ENCODE data around the gene CST5.
"Not testable (repeated sequence)": the region's sequence is repeated elsewhere in the genome, so short reads cannot be mapped to it uniquely, and the experiment has no call there.

CST5 gene

DNA sequence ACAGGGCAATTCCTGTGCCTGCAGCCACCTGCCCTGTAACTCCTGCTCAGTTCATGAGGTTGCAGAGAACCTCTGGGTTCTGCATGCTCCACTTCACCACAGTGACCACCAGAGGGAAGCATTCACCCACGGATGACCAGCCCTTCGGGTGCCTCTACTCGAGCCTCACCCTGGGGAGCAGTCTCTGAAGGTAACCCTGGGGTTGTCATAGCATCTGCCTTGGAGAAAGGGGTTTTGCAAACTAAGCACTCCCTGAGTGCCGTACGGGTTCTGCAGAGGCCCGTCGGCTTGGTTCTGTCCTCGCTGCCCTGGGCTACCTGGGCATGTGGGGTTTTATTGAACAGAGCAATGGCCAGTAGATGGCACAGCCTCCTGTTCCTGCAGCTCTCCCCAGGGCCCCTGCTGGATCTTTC is 10.2 kb upstream of the CST5 start:
- DNase-seq (ENCODE audit: low read depth) = peak; percentile 24

DNA sequence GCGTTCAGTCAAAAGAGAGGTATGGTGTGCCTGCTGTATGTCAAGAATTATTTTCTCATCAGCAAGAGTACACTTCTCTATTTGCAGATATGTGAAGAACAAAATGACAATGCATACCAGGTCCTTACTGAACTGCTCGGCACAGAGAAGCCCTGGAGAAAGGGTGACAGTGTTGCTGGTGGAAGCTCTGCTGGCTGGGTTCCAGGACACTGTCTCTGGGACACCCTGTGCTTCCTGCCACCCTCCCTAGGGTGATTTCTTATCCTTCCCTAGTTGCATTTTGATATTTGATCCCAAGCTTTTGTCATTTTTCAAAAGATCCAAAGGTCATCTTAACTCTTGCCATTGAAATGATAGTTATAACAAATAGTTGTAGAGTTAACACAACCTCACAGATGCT is 8.3 kb upstream of the CST5 start:
- no peak for DNase-seq (ENCODE audit: low read depth)

DNA sequence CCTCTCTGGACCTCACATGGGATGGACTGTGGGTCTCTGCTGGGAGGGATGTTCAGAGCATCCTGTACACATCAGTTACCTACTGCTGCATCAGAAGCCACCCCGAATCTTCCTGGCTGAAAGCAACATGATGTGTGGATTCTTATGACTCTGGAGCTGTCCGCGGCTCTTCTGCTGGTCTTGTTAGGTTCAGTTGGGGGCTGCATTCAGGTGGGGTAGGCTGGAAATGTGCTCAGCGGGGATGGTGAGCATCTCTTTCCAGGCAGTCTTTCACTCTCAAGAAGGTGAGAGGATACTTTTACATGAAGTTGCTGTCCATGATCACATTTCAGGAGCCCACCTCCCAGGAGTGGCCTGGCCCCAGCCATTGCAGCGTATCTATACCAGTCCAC is 5.2 kb upstream of the CST5 start:
- no peak for DNase-seq (ENCODE audit: low read depth)

DNA sequence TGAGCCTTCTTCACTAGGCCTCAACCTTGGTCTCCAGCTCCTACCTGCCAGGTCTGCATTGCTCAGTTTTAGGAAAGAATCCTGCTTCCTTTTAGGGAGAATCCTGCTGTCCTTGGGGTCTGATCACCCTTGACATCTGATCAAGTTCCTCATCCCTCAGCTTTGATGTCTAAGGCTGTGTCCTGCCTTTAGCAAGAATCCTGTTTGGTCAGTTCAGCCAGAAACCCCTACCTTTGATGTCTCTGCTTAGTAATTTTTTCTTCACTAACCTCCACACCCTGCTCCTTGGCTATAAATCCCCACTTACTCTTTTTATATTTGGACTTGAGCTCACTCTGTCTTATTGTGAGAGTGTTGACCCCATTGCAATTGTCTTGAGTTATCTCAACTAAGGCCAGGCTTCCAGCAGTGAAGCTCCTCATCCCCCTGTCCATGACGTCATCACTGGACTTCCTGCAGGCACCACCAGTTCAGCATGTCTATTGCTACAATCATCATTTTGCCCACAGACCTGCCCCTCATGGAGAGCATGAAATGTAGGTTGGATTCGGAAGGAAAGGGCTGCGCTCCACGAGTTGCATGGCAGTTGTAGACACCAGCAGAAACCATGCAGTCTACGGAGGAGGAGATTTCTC is 4.7 kb upstream of the CST5 start:
- DNase-seq (ENCODE audit: low read depth) = no peak

DNA sequence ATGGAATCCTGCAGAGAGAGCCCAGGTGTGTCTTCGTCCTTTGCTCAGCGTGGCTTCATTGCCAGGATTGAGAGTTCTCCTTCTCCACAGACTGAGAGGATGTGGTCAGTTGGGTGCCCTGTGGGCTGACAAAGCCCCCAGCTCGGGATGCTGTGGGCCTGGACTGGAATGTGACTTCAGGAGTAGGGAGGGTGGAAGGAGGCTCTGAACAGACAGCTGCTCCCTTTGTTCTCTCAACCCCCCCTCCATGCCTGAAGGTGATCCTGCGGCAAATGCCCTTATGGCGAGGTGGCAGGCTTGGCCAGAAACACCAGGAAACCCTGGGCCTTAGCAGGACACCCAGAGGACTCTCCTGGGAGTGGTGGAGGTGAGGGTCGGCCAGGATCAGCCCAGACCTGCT is 1.8 kb upstream of the CST5 start:
- DNase-seq (ENCODE audit: low read depth) = no peak

DNA sequence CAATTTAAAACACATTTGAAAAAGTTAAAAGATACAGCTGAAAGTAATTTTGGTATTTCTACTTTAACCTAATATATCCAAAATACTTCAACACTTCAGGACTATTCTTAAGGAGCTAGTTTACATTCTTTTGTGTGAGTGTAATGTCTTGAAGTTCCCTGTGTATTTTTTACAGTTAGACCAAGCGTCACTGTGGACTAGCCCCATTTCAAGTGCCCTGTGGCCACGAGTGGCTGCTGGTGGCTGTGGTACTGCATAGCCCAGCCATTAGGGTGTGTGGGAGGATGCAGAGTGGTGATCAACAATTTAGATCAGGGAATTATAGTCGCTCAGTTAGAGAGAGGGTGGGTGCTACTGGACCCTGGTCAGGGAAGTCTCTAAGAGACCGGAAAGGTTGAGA is 869 bp upstream of the CST5 start:
- DNase-seq (ENCODE audit: low read depth) = no peak

DNA sequence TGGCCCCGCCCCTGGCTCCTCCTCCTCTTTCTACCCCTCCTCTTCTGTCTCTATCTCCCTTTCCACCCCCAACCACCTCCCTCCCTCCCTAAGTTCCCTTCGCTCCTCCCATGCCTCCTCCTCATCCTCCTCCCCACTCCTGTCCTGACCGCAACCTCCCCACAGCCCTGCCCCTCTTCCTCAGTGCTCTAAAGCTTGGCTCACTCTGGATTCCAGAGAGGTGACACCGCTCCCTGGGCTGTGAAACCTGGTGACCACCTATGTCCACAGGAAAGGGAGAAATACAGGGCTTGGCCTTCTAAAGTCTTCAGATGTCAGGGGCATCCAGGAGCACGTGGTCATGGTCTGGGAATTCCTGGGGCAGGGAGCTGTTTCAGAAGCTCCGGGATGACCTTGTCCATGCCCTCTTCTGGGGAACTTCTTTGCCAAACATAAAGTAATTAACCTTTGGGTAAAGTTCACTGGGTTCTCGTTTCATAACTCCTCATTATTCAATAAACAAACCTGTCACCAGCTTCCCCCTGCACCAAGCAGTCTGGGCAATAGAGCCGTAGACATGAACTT is 345 bp upstream of the CST5 start:
- DNase-seq (ENCODE audit: low read depth) = no peak

DNA sequence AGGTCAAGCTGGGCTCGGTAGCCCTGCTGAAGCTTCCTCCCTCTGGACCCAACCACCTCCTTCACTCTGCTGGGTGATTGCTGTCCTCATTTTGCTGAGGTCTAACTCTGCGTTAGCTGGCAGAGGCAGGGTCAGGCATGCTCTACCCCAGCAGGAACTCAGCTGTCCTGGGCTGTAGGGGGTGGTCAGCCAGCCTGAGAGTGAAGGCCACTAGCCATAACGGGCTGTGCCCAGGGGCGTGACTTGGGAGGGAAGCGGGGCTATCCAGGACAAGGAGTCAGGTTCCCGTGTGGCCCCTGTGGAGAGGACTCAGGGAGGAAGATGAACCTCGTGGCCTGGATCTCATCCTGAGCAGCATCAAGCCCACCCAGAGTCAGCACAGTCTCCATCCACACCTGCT is 761 bp downstream of the CST5 start:
- no peak for DNase-seq (ENCODE audit: low read depth)

DNA sequence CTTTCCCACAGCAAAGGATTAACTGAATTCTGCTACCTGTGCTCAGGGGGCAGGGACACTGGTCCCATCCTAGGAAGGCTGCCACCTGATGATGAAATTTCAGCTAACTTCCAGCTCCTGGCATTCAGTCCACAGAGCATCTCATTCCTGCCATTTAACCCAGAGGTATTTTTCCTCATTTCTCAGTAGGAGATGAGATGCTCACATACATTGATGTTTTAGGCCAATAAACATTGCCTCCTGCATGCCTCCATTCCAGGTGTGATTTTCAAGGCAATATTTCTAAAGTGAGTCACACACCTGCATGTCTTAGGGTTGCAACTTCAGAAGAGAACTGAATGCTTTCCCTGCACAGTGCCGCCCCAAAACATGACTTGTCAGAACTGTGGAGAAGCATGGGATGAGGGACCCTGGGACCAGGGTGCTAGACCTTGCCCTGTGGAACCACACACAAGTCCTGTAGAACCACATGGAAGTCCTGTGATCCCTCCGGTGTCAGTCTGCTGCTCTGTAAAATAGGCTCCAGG is 1.5 kb downstream of the CST5 start:
- DNase-seq (ENCODE audit: low read depth) = not testable (repeated sequence)

DNA sequence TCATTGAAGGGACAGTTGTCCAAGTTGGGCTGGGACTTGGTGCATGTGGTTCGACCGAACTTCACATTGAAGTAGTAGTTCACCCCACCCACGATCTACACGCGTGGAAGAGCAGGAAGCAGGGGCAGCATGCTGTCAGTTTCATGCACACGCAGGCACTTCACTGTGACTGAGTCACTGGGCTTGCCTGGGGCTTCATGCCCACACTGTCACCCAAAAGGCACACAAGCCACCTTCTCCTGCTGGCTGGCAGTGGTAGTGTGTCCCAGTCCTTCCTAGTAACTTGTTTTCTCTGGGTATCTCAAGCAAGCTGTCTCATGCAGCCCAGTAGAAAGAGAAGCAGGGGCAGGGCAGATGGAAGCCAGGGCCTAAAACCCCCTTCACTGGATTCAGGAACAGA is 2.0 kb downstream of the CST5 start:
- no peak for DNase-seq (ENCODE audit: low read depth)

DNA sequence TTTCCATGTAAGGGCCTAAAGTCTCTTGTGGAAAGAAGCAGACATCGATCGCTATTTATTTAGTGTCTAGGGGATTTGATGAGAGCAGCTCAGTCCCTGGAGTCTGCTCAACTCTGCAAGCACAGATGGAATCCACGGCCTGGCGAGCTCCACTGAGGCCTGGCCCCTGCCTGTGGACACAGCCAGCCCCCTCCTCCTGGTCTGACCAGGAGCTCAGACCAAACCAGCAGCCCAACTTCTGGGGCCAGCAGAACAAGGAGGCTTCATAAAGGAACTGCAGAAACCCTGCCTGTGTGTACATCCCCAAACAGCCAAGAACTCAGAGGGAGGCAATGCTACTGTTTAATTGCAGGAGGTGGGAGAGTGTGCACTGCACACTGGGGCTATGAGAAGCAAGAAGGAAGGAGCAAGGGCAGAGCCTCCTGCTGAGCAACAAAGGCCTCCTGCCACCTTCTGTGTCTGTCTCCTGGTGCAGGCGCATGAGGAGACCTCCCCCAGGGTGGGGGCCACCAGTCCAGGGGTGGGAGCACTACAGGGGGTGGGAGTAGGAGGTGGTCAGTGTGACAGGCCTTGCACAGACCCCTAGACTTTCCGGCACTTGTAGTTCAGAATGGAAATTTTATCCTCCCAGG is 3.8 kb downstream of the CST5 start:
- no peak for DNase-seq (ENCODE audit: low read depth)

DNA sequence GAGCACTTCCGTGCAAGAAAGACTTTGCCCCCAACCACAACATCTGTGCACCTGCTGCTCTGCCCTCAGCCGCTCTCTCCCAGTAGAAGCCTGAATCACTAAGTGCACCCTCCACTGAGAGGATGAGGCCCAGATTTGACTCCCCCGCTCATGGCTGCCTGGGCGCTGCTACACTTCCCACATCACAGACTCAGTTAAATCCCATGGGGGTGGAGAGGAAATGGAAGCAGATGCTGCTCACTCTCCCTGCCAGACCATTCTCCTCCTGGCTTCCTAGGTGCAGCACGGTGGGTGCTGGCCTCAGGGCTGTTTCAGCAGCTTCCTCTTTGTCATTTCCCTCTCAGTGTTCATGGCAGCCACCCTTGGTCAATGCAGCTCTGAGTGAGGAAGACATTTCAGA is 4.8 kb downstream of the CST5 start:
- DNase-seq (ENCODE audit: low read depth) = no peak

DNA sequence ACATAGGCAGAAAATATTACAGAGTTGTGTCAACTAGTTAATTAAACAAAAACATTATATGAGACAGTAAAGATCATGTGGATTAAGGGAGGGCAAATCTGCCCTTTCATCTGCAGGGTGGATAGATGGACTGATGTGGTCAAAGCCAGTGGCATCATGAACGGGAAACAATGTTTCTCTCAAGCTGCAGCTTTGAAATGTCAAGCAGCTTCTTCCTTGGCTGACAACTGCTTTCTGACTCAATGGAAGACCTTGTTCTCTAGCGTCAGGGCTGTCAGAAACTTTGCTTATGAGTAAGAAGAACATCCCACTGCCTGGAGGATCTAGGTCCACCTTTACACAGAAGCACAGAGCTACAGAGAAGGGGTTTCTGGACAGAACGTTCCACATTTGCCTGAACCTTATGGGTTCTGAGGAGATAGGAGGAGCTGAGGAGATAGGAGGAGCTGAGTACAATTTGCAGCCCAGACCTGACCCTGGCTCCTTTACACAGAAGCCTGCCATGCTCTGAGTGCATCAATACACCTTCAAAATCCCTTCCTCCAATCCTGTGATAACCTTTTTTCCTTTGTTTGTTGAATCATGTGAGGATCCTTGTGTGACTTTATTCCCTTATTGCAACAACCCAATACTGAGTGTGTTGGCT is 6.1 kb downstream of the CST5 start:
- no peak for DNase-seq (ENCODE audit: low read depth)

DNA sequence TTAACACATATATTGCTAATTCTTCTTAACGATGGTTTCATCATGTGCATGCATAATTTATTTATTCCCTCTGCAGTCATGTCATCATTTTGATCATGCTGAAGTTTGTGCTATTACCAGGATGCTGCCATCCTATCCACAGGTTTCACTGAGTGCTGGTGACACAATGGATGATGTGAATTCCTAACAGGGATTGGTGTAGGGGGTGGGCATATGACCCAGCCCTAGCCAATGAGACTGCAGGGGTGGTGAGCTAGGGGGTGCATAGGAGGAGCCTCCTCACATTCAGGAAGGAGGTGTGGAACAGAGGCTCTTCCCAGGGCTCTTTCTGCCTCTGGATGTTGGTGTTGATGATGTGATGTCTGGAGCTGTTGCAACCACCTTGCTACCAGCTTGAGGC is 7.5 kb downstream of the CST5 start:
- DNase-seq (ENCODE audit: low read depth) = no peak

DNA sequence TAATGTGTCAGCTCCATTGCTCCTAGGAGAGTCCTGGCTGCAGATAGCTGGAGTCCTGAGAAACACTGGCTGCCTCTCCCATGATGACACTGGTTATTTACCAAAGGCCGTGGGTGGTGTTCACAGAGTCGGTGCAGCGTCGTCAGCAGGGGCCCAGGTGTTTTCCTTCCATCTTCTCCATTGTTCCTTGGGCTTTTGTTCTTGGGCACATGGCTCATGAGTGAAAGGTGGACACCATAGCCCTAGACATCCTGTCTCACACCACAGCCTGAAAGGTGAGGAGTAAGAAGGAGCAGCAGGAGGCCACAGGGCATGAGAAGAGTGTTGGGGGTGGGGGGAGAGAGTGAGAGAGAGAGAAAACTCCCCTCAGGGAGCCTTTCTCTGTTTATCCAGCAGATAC is 9.1 kb downstream of the CST5 start:
- DNase-seq (ENCODE audit: low read depth) = no peak

DNA sequence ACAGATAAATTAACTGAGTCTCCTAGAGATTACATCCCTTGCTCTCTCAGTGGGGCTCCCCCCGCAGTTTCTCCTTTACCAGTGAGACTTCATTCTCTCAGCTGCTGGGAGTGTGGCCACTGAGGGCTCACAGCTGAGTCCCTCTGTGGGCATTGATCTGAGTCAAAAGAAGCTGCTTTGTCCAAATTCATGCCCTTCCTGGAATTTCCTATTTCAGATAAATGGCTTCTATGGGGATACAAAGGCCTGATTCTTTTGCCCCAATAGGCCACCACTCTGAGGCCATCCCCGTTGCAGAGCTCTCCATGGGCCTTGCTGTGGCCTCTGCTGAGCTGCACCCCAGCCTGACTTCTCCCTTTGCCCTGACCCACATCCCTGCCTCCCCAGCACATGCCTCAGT is 10.0 kb downstream of the CST5 start:
- DNase-seq (ENCODE audit: low read depth) = no peak

DNA sequence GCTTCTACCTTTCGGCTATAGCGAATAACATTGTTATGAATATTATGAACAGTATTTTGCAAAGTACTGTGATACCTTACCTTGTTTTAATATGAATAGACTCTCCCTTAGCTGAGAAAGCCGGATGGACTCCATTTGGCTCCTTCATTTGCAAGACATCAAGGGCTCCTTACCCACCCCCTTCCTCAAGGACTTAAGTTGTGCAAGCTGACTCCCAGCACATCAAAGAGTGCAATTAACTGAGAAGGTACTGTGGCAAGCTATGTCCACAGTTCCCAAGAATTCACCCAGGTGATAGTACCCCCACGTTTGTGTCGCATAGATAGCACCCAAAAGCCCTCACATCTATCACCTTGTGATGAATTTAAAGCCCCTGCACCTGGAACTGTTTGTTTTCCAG is 11.2 kb downstream of the CST5 start:
- no peak for DNase-seq (ENCODE audit: low read depth)

DNA sequence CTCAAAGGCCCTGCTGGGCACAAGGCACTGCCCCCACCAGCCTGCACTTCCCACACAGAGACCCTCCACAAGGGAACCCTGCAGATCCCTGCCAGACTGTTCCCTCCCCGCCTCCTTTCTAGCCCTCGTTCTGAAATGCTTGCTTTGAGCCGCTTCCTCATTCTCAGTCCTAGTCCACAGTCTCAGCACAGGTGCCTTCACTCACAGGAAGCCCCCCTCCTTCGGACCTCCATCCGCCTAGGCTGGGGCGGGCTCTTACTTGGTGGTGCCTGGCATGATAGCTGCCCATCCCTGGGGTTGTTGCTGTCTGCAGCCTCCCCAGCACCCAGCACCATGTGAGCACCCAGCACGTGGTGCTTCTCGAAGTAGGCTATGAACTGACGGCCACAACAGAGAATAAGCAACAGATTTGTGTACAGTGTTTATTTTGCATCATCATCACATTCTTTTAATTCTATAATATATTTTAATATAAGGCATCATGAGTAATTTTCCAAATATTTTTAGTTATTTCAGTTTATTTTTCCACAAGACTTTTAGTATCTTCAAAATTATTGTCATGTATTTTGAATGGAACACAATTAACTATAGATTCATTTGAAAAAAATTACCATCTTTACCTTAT is 12.3 kb downstream of the CST5 start:
- no peak for DNase-seq (ENCODE audit: low read depth)

DNA sequence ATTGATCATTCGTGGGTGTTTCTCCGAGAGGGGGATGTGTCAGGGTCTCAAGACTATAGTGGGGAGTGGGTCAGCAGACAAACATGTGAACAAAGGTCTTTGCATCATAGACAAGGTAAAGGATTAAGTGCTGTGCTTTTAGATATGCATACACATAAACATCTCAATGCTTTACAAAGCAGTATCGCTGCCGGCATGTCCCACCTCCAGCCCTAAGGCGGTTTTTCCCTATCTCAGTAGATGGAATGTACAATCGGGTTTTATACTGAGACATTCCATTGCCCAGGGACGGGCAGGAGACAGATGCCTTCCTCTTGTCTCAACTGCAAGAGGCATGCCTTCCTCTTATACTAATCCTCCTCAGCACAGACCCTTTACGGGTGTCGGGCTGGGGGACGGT is 18.8 kb downstream of the CST5 start:
- DNase-seq (ENCODE audit: low read depth) = not testable (repeated sequence)

DNA sequence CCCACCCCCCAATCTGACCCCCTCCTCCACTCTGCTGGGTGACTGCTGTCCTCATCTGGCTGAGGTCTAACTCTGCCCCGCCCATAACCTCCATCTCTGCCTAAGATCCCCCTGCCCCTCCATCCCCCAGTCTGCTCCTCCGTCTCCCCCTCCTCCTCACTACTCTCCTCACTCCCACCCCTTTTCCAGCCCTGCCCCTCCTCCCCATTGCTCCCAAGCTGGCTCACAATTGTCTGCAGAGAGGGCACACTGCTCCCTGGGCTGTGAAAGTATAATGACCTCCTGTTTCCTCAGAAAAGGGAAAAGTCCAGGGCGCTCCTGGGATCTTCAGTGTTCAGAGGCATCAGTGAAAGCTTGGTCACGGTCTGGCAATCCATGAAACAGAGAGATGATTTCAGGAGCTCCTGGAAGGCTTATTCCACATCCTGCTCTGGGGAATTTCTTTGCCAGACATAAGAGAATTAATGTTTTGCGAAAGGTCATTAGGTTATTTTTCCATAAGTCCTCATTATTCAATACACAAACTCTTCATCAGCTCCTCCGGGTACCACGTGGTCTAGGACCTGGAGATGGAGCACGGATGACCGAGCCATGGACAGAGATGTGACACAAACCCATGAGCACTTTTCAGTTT is 21.5 kb downstream of the CST5 start:
- DNase-seq (ENCODE audit: low read depth) = no peak

DNA sequence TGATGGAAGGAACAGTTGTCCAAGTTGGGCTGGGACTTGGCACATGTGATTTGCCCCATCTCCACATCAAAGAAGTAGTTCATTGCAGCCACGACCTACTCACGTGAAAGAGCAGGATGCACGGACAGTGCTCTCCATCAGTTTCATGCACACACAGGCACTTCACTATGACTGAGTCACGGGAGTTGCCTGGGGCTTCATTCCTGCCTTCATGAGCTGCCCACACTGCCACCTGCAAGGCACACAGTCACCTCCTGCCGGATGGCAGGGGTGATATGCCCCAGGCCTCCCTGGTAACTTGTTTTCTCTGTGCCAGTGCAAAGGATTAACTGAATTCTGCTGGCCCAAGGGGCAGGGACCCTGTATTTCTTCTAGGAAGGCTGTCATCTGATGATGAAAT is 22.8 kb downstream of the CST5 start:
- no peak for DNase-seq (ENCODE audit: low read depth)

DNA sequence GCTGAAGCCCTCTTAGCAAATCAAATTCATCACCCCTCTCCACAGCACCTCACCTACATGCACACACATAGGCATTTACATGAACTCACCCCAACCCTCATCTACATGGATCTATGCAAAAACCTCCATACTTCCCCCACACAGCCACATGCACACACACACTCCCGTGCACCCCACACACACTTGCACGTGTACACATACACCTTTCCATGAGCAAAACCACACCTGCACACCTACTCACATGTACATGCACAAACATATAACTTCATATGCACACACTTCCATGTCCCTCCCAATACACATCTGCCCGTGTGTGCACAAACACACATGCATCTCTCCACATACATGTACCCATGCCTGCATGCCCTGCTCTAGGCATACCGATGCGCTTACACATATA is 23.3 kb downstream of the CST5 start:
- DNase-seq (ENCODE audit: low read depth) = no peak
